ENCODE results near the gene NAALAD2.

DNA sequence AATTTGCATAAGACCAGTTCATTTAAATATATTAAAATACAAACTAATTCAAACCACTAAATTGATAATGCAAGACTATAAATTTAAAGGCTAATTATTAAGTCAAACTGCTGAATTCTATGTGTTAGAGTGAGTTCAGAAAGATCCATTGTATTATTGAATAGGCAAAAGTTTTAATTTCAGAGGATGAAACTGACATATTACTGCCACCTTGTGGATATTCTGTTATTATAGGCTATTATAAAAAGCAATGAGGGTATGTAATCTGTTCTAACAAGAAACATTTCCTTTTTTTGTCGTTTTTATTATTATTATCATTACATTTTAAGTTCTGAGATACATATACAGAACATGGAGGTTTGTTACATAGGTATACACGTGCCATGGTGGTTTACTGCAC lies 20.9 kb upstream of the NAALAD2 start:
- TF ChIP-seq POLR2AphosphoS5 (IDR thresholded peaks at IDR 0.05; ENCODE audit: low read depth, low read length) (no peak), POLR2A (IDR thresholded peaks at IDR 0.05; ENCODE audit: low read depth, low read length) (no peak), TAF1 (IDR thresholded peaks at IDR 0.05; ENCODE audit: borderline replicate concordance, low read depth, low read length) (no peak)

Data from GM12892 (cell line).